Tibial artery (tissue), 4 donors: Measurements from ENCODE around the gene OTOS.
A peak's percentile ranks its signal among the peaks of the same experiment; 100 is the strongest.

Source experiments
- DNase-seq, 2 donors: peaks; one replicate each; pipeline ENCODE4 v3.0.0-alpha.2; 2019
- H3K27ac ChIP-seq, 2 donors: fragments of 200-600 bp; sonication (generic) in 1 of 2; 1 replicate in 1 of 2; 2 replicates in 1 of 2; pipeline ENCODE4 v1.5.1; 2018 to 2019; ENCODE audit warnings: mild to moderate bottlenecking in 1 of 2
- H3K27me3 ChIP-seq, 2 donors: fragments of 200-600 bp; sonication (generic) in 1 of 2; one replicate each; pipeline versions ENCODE4 v1.5.1 to v1.6.0; 2016 to 2019
- H3K36me3 ChIP-seq, 3 donors: fragments of 200-600 bp; sonication (generic) in 2 of 3; one replicate each; pipeline ENCODE4 v1.5.1; 2016 to 2019; ENCODE audit warnings: mild to moderate bottlenecking in 2 of 3
- H3K4me1 ChIP-seq, 4 donors: fragments of 200-600 bp; sonication (generic) in 2 of 4; 1 replicate in 3 of 4; 2 replicates in 1 of 4; pipeline ENCODE4 v1.5.1; 2016 to 2019
- H3K4me3 ChIP-seq, 2 donors: fragments of 200-600 bp; sonication (generic) in 1 of 2; 1 replicate in 1 of 2; 2 replicates in 1 of 2; pipeline ENCODE4 v1.5.1; 2018 to 2019; ENCODE audit warnings: mild to moderate bottlenecking in 2 of 2
- H3K9me3 ChIP-seq, 3 donors: fragments of 200-600 bp; sonication (generic) in 1 of 3; one replicate each; pipeline ENCODE4 v1.5.1; 2016 to 2019
- intact Hi-C: fragments of 100-400 bp; cut with DNase I; formaldehyde crosslinking; loops from one replicate; pipeline ENCODE4 v1.15.0; 2023; ENCODE audit warnings: low total_unique reads
- TF ChIP-seq, protein P1 (sequence below), 2 experiments: fragments of 200-600 bp in 1 of 2; fragments of 450-650 bp in 1 of 2; IDR thresholded peaks; one replicate each; pipeline ENCODE4 v1.5.1; 2017 to 2019; ENCODE audit warnings: antibody characterized with exemption in 2 of 2, mild to moderate bottlenecking in 1 of 2, moderate library complexity in 1 of 2

OTOS gene

DNA sequence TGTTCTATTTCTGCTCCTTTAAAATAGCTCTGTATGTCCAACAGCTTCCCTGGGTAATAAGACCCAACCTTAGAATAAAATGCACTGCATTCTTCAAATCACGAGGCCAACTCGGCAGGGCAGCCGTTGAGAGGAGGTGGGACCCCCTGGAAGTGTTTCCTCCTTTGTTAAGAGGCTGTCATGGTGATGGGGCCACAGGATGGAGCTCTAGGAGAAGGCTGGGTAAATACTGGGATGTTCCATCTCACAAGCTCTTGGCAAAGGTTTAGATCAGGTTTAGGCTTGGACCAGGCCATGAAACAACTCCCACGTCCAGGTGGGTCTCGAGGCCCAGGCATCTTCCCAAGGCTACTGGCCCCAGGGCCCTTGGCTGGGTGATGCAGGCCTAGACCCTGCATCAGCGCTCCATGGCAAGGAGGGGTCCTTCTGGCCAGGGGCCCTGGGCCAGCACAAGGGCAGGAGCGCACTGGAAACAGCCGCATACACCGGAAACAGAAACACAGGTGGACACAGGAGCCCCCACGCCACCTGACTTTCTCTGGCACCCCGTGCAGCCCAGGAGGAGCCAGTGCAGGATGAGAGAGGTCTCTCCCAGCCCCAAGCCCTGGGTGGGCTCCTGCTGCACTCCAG lies 38.8 kb upstream of the OTOS start:
- peak in 1 of 2 donors; percentile 20 for DNase-seq
- Histone ChIP-seq H3K27ac (no peak overlapping the region), H3K27me3 (peaks cover 0 to 46% of the 10 kb centered on the region in 2 donors), H3K4me3 (no peak overlapping the region), H3K36me3 (no peaks in the 10 kb centered on the region), H3K4me1 (no peaks in the 10 kb centered on the region), H3K9me3 (no peaks in the 10 kb centered on the region)
- TF ChIP-seq, protein P1, sequence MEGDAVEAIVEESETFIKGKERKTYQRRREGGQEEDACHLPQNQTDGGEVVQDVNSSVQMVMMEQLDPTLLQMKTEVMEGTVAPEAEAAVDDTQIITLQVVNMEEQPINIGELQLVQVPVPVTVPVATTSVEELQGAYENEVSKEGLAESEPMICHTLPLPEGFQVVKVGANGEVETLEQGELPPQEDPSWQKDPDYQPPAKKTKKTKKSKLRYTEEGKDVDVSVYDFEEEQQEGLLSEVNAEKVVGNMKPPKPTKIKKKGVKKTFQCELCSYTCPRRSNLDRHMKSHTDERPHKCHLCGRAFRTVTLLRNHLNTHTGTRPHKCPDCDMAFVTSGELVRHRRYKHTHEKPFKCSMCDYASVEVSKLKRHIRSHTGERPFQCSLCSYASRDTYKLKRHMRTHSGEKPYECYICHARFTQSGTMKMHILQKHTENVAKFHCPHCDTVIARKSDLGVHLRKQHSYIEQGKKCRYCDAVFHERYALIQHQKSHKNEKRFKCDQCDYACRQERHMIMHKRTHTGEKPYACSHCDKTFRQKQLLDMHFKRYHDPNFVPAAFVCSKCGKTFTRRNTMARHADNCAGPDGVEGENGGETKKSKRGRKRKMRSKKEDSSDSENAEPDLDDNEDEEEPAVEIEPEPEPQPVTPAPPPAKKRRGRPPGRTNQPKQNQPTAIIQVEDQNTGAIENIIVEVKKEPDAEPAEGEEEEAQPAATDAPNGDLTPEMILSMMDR (IDR thresholded peaks at IDR 0.05) = no peak
- intact Hi-C loops = no loop called here

DNA sequence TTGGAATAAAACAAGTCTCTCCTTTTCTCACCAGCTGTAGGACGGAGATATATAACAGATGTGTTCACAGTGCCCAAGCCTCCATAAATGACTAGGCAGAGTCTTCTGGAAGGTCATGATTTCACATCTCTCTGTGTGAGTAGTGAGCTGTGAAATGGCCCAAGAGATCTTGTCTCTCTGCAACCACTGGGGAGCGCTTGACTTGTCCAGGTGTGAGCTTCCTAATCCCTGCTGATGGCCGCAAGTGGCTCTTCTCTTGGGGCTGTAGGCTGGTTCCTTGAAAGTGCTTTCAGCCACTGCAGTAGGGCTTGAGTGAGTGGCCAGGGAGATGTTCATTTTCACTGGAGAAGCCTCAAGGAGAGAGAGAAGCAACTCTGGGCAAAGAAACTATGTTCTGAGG lies 38.1 kb upstream of the OTOS start:
- intact Hi-C loops = no loop called here
- Histone ChIP-seq H3K4me3 (no peak overlapping the region), H3K27me3 (peaks cover 0 to 45% of the 10 kb centered on the region in 2 donors), H3K27ac (no peak overlapping the region), H3K4me1 (no peaks in the 10 kb centered on the region), H3K9me3 (no peaks in the 10 kb centered on the region), H3K36me3 (no peaks in the 10 kb centered on the region)
- DNase-seq = peak in 1 of 2 donors; percentile 20
- TF ChIP-seq, protein P1 (IDR thresholded peaks at IDR 0.05) = no peak

DNA sequence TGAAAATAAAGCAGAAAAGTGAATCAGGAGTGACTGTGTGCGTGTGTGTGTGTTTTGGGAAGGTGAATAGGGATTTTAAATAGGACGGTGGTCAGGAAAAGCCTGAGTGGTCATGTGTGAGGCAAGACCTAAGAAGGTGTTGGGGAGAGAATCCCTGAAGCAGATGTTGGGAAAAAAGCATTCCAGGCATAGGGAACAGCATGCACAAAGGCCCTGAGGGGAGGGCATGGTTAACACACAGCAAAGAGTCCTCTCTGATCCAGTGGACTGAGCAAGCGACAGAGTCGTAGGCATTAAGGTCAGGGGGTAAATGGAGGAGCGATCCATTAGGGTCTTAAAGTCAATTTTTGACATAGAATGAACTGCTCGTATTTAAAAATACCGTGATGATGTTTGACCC lies 34.0 kb upstream of the OTOS start:
- Histone ChIP-seq H3K4me1 (no peaks in the 10 kb centered on the region), H3K27me3 (peaks cover 0 to 37% of the 10 kb centered on the region in 2 donors), H3K27ac (no peak overlapping the region), H3K4me3 (no peak overlapping the region), H3K9me3 (no peaks in the 10 kb centered on the region), H3K36me3 (no peaks in the 10 kb centered on the region)
- intact Hi-C loops = no loop called here
- DNase-seq = peak in 1 of 2 donors; percentile 27
- TF ChIP-seq, protein P1 (IDR thresholded peaks at IDR 0.05) = no peak

DNA sequence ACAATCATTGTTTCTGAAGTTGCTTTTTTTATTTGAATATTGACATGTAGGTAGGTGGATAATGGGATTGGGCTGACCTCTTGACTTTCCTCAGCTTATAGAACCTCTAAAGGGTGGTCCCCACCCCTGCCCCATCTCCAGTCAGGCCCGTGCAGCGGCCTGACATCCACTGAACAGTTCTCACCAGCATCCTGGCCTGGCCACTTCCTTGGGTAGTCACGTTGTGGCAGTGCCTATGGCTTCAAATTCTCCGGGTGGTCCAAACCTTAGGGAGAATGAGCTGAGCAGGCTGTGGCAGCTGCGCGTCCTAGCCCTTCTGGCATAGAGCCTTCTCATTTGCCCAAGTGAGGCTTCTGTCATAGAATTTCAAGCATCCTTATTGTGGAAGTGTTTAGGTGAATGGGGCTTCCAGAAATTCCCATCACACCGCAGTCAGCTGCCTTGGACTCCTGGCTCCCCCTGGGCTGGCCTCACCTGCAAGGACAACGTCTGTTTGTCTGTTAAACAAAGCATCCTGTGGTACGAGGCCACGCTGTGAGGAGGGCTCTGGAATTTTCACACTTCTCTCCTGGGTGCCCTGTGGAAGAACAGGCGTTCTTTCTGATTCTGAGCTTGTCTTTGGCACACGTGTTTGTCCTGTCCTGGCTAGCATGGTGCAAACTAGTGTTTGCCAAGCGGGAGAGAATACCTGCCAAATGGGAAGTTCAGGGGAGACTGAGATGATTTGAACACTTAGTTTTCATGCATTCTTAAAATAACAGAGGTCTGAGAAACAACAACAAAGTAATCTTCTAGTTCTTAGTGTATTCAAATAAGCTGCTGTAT lies 31.8 kb upstream of the OTOS start:
- H3K27ac ChIP-seq = no peak overlapping the region
- no peaks in the 10 kb centered on the region for H3K4me1 ChIP-seq
- intact Hi-C loops = no loop called here
- no peak overlapping the region for H3K4me3 ChIP-seq
- TF ChIP-seq, protein P1 (IDR thresholded peaks at IDR 0.05) = no peak
- peak in 1 of 2 donors; percentile 44 for DNase-seq
- H3K36me3 ChIP-seq = no peaks in the 10 kb centered on the region
- H3K27me3 ChIP-seq = peaks cover 0 to 43% of the 10 kb centered on the region in 2 donors
- H3K9me3 ChIP-seq = no peaks in the 10 kb centered on the region

DNA sequence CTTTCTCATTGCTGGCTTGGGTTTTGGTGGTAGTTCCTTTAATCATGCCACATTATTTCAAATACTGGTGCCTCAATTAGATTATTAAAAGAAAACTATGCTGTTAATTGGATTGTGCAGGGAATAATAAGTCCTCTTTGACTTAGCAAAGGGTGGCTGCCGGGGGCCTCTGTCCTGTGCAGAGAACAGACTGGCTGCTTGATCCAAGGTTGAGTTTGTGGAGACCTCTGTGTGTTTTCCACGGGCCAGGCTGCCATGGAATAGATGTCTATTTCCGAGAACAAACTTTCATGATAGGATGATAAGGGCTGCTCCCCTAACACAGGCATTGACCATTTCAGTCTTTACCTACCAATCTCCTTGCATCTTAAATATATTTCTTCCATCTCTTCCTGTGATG lies 30.4 kb upstream of the OTOS start:
- intact Hi-C loops = no loop called here
- peak in 1 of 2 donors; percentile 10 for DNase-seq
- H3K27ac ChIP-seq = no peak overlapping the region

More for the DNA sequence above, 30.4 kb upstream of the OTOS start:
- no peaks in the 10 kb centered on the region for H3K4me1 ChIP-seq
- H3K9me3 ChIP-seq = no peaks in the 10 kb centered on the region
- peaks cover 0 to 50% of the 10 kb centered on the region in 2 donors for H3K27me3 ChIP-seq
- TF ChIP-seq, protein P1 (IDR thresholded peaks at IDR 0.05) = no peak
- no peak overlapping the region for H3K4me3 ChIP-seq
- no peaks in the 10 kb centered on the region for H3K36me3 ChIP-seq
